ENCODE results near the gene MDN1.
"Not testable (repeated sequence)": the region's sequence is repeated elsewhere in the genome, so short reads cannot be mapped to it uniquely, and the experiment has no call there.

Gene MDN1

GRCh38 chr6:89769572-89769971 is 50.0 kb downstream of the MDN1 start:
- Histone ChIP-seq H3K9me3 (ENCODE audit: control insufficient read depth, insufficient read depth, low read length) (no peaks in the 10 kb centered on the region), H3K36me3 (ENCODE audit: insufficient read depth, low read length) (peaks cover 59% of the 10 kb centered on the region), H3K9ac (ENCODE audit: low read depth, low read length) (no peak overlapping the region), H3K4me1 (ENCODE audit: insufficient read depth, low read length) (no peaks in the 10 kb centered on the region)

- H3K9ac ChIP-seq (ENCODE audit: low read depth, low read length) = no peak overlapping the region
- H3K36me3 ChIP-seq (ENCODE audit: insufficient read depth, low read length) = peaks cover 64% of the 10 kb centered on the region
- no peaks in the 10 kb centered on the region for H3K9me3 ChIP-seq (ENCODE audit: control insufficient read depth, insufficient read depth, low read length)
- no peaks in the 10 kb centered on the region for H3K4me1 ChIP-seq (ENCODE audit: insufficient read depth, low read length)
These were observed 51.3 kb downstream of the MDN1 start for GRCh38 chr6:89768324-89768723.

- Histone ChIP-seq H3K9ac (ENCODE audit: low read depth, low read length) (no peak overlapping the region), H3K36me3 (ENCODE audit: insufficient read depth, low read length) (peaks cover 45% of the 10 kb centered on the region), H3K4me1 (ENCODE audit: insufficient read depth, low read length) (no peaks in the 10 kb centered on the region), H3K9me3 (ENCODE audit: control insufficient read depth, insufficient read depth, low read length) (no peaks in the 10 kb centered on the region)
These were observed 56.0 kb downstream of the MDN1 start for GRCh38 chr6:89763550-89763949.

- Histone ChIP-seq H3K4me1 (ENCODE audit: insufficient read depth, low read length) (no peaks in the 10 kb centered on the region), H3K36me3 (ENCODE audit: insufficient read depth, low read length) (peaks cover 25% of the 10 kb centered on the region), H3K9me3 (ENCODE audit: control insufficient read depth, insufficient read depth, low read length) (no peaks in the 10 kb centered on the region), H3K9ac (ENCODE audit: low read depth, low read length) (no peak overlapping the region)
These were observed 60.8 kb downstream of the MDN1 start for GRCh38 chr6:89758830-89759229.

- no peaks in the 10 kb centered on the region for H3K9me3 ChIP-seq (ENCODE audit: control insufficient read depth, insufficient read depth, low read length)
- H3K4me1 ChIP-seq (ENCODE audit: insufficient read depth, low read length) = peaks cover 10% of the 10 kb centered on the region
- H3K9ac ChIP-seq (ENCODE audit: low read depth, low read length) = no peak overlapping the region
- H3K36me3 ChIP-seq (ENCODE audit: insufficient read depth, low read length) = peaks cover 56% of the 10 kb centered on the region
These were observed 69.3 kb downstream of the MDN1 start for GRCh38 chr6:89750338-89750737.

- Histone ChIP-seq H3K36me3 (ENCODE audit: insufficient read depth, low read length) (peaks cover 56% of the 10 kb centered on the region), H3K4me1 (ENCODE audit: insufficient read depth, low read length) (peaks cover 10% of the 10 kb centered on the region), H3K9me3 (ENCODE audit: control insufficient read depth, insufficient read depth, low read length) (no peaks in the 10 kb centered on the region), H3K9ac (ENCODE audit: low read depth, low read length) (no peak overlapping the region)
These were observed 69.7 kb downstream of the MDN1 start for GRCh38 chr6:89749918-89750317.

GRCh38 chr6:89745716-89746115 is 73.9 kb downstream of the MDN1 start:
- Histone ChIP-seq H3K4me1 (ENCODE audit: insufficient read depth, low read length) (no peaks in the 10 kb centered on the region), H3K9me3 (ENCODE audit: control insufficient read depth, insufficient read depth, low read length) (no peaks in the 10 kb centered on the region), H3K9ac (ENCODE audit: low read depth, low read length) (no peak overlapping the region), H3K36me3 (ENCODE audit: insufficient read depth, low read length) (peaks cover 55% of the 10 kb centered on the region)

- Histone ChIP-seq H3K36me3 (ENCODE audit: insufficient read depth, low read length) (peaks cover 52% of the 10 kb centered on the region), H3K9ac (ENCODE audit: low read depth, low read length) (no peak overlapping the region), H3K4me1 (ENCODE audit: insufficient read depth, low read length) (no peaks in the 10 kb centered on the region), H3K9me3 (ENCODE audit: control insufficient read depth, insufficient read depth, low read length) (no peaks in the 10 kb centered on the region)
These were observed 74.5 kb downstream of the MDN1 start for GRCh38 chr6:89745096-89745495.

- H3K9me3 ChIP-seq (ENCODE audit: control insufficient read depth, insufficient read depth, low read length) = no peaks in the 10 kb centered on the region
- no peak overlapping the region for H3K9ac ChIP-seq (ENCODE audit: low read depth, low read length)
- H3K36me3 ChIP-seq (ENCODE audit: insufficient read depth, low read length) = peaks cover 53% of the 10 kb centered on the region
- H3K4me1 ChIP-seq (ENCODE audit: insufficient read depth, low read length) = no peaks in the 10 kb centered on the region
These were observed 82.7 kb downstream of the MDN1 start for GRCh38 chr6:89736893-89737292.

GRCh38 chr6:89734526-89734925 is 85.1 kb downstream of the MDN1 start:
- no peaks in the 10 kb centered on the region for H3K9me3 ChIP-seq (ENCODE audit: control insufficient read depth, insufficient read depth, low read length)
- no peaks in the 10 kb centered on the region for H3K4me1 ChIP-seq (ENCODE audit: insufficient read depth, low read length)
- no peak overlapping the region for H3K9ac ChIP-seq (ENCODE audit: low read depth, low read length)
- H3K36me3 ChIP-seq (ENCODE audit: insufficient read depth, low read length) = peaks cover 50% of the 10 kb centered on the region

GRCh38 chr6:89731924-89732567 is 87.5 kb downstream of the MDN1 start:
- no peak overlapping the region for H3K9ac ChIP-seq (ENCODE audit: low read depth, low read length)
- H3K36me3 ChIP-seq (ENCODE audit: insufficient read depth, low read length) = peaks cover 45% of the 10 kb centered on the region
- H3K9me3 ChIP-seq (ENCODE audit: control insufficient read depth, insufficient read depth, low read length) = no peaks in the 10 kb centered on the region
- H3K4me1 ChIP-seq (ENCODE audit: insufficient read depth, low read length) = no peaks in the 10 kb centered on the region

GRCh38 chr6:89731262-89731661 is 88.3 kb downstream of the MDN1 start:
- not testable (repeated sequence) for H3K9ac ChIP-seq (ENCODE audit: low read depth, low read length); H3K9me3 ChIP-seq (ENCODE audit: control insufficient read depth, insufficient read depth, low read length); H3K4me1 ChIP-seq (ENCODE audit: insufficient read depth, low read length)
- peaks cover 50% of the 10 kb centered on the region for H3K36me3 ChIP-seq (ENCODE audit: insufficient read depth, low read length)

GRCh38 chr6:89729818-89730217 is 89.8 kb downstream of the MDN1 start:
- Histone ChIP-seq H3K4me1 (ENCODE audit: insufficient read depth, low read length) (no peaks in the 10 kb centered on the region), H3K9ac (ENCODE audit: low read depth, low read length) (no peak overlapping the region), H3K36me3 (ENCODE audit: insufficient read depth, low read length) (peaks cover 41% of the 10 kb centered on the region), H3K9me3 (ENCODE audit: control insufficient read depth, insufficient read depth, low read length) (no peaks in the 10 kb centered on the region)

- Histone ChIP-seq H3K9ac (ENCODE audit: low read depth, low read length) (no peak overlapping the region), H3K36me3 (ENCODE audit: insufficient read depth, low read length) (peaks cover 43% of the 10 kb centered on the region), H3K9me3 (ENCODE audit: control insufficient read depth, insufficient read depth, low read length) (no peaks in the 10 kb centered on the region), H3K4me1 (ENCODE audit: insufficient read depth, low read length) (no peaks in the 10 kb centered on the region)
These were observed 92.1 kb downstream of the MDN1 start for GRCh38 chr6:89727501-89727900.

GRCh38 chr6:89724981-89725380 is 94.6 kb downstream of the MDN1 start:
- Histone ChIP-seq H3K9me3 (ENCODE audit: control insufficient read depth, insufficient read depth, low read length) (no peaks in the 10 kb centered on the region), H3K4me1 (ENCODE audit: insufficient read depth, low read length) (no peaks in the 10 kb centered on the region), H3K36me3 (ENCODE audit: insufficient read depth, low read length) (peaks cover 41% of the 10 kb centered on the region), H3K9ac (ENCODE audit: low read depth, low read length) (no peak overlapping the region)

- Histone ChIP-seq H3K36me3 (ENCODE audit: insufficient read depth, low read length) (peaks cover 51% of the 10 kb centered on the region), H3K9ac (ENCODE audit: low read depth, low read length) (no peak overlapping the region), H3K4me1 (ENCODE audit: insufficient read depth, low read length) (no peaks in the 10 kb centered on the region), H3K9me3 (ENCODE audit: control insufficient read depth, insufficient read depth, low read length) (no peaks in the 10 kb centered on the region)
These were observed 96.5 kb downstream of the MDN1 start for GRCh38 chr6:89723046-89723445.
